IMR-90 (cell line): ENCODE data around the gene IGLL5. TPM values are rescaled to one million over a fixed set of nuclear protein-coding genes. Genes with fewer than 3 reads are reported as not detected.

Experiments used
- ATAC-seq: fragments of 200-7000 bp; cut with Tn5 transposase; 2 replicates; pipeline ENCODE4 v1.9.1; 2020; ENCODE audit warnings: low read depth, mild to moderate bottlenecking, moderate library complexity
- BruUV-seq: library from RNA; stranded (reverse); fragments of 400-500 nt; replicated peaks from 2 replicates; lab custom pipeline; 2021; lab: Mats Ljungman, UMichigan
- CTCF ChIA-PET: fragments of 300-600 bp; formaldehyde crosslinking; extraction: SDS; loops from one replicate; lab custom pipeline; 2021; ENCODE audit warnings: antibody characterized with exemption; lab: Yijun Ruan, JAX
- POLR2A ChIA-PET: fragments of 300-600 bp; sonication (Branson Sonifier 250); formaldehyde crosslinking; loops from one replicate; lab custom pipeline; 2022; ENCODE audit warnings: antibody characterized with exemption; ENCODE audit not compliant: unreplicated experiment; lab: Charles Lee
- DNase-seq: peaks from one replicate; pipeline ENCODE4 v3.0.0; 2013
- H2AFZ ChIP-seq: replicated peaks from 2 replicates; pipeline ENCODE3; 2013; ENCODE audit warnings: low read length, mild to moderate bottlenecking; ENCODE audit not compliant: poor library complexity
- H2AK5ac ChIP-seq: 2 replicates; pipeline ENCODE4 v1.6.1; 2013; ENCODE audit warnings: low read depth, low read length, inconsistent platforms
- H2AK9ac ChIP-seq: replicated peaks from 2 replicates; pipeline ENCODE3; 2013; ENCODE audit warnings: mild to moderate bottlenecking, low read depth, low read length, moderate library complexity; ENCODE audit not compliant: poor library complexity
- H2BK120ac ChIP-seq: 2 replicates; pipeline ENCODE4 v1.6.1; 2013; ENCODE audit warnings: low read depth, low read length, inconsistent platforms
- H2BK15ac ChIP-seq: 3 replicates; pipeline ENCODE4 v1.6.1; 2013; ENCODE audit warnings: low read depth, low read length, inconsistent platforms
- H2BK20ac ChIP-seq: 2 replicates; pipeline ENCODE4 v1.6.1; 2013; ENCODE audit warnings: low read depth, mild to moderate bottlenecking, inconsistent platforms, low read length, moderate library complexity
- H2BK5ac ChIP-seq: 2 replicates; pipeline ENCODE4 v1.6.1; 2013; ENCODE audit warnings: mild to moderate bottlenecking, low read depth, low read length, inconsistent platforms; ENCODE audit not compliant: poor library complexity, severe bottlenecking
- H3K14ac ChIP-seq: replicated peaks from 2 replicates; pipeline ENCODE4 v1.6.1; 2013; ENCODE audit warnings: low read depth, low read length, inconsistent platforms
- H3K18ac ChIP-seq: 2 replicates; pipeline ENCODE4 v1.6.1; 2013; ENCODE audit warnings: low read depth, low read length, control low read depth
- H3K23ac ChIP-seq: 2 replicates; pipeline ENCODE4 v1.6.1; 2013; ENCODE audit warnings: low read depth, low read length, inconsistent platforms
- H3K27ac ChIP-seq: 2 replicates; pipeline ENCODE4 v1.5.1; 2013; ENCODE audit warnings: mild to moderate bottlenecking, control low read depth, low read length; ENCODE audit not compliant: insufficient read depth
- H3K27me3 ChIP-seq: 2 replicates; pipeline ENCODE4 v1.6.1; 2013; ENCODE audit warnings: low read length; ENCODE audit not compliant: control insufficient read depth, insufficient read depth
- H3K36me3 ChIP-seq: 2 replicates; pipeline ENCODE4 v1.6.1; 2013; ENCODE audit warnings: low read length, mixed read lengths; ENCODE audit not compliant: control insufficient read depth, insufficient read depth
- H3K4ac ChIP-seq: 2 replicates; pipeline ENCODE4 v1.6.1; 2013; ENCODE audit warnings: low read depth, low read length, inconsistent platforms
- H3K4me1 ChIP-seq: 2 replicates; pipeline ENCODE4 v1.6.1; 2013; ENCODE audit warnings: low read length, mixed read lengths; ENCODE audit not compliant: control insufficient read depth, insufficient read depth
- H3K4me2 ChIP-seq: 2 replicates; pipeline ENCODE4 v1.6.1; 2013; ENCODE audit warnings: low read depth, mild to moderate bottlenecking, control low read depth, low read length, moderate library complexity
- H3K4me3 ChIP-seq: 2 replicates; pipeline ENCODE4 v1.5.1; 2013; ENCODE audit warnings: low read depth, mild to moderate bottlenecking, control low read depth, low read length, moderate library complexity; ENCODE audit not compliant: insufficient read depth
- H3K56ac ChIP-seq: 2 replicates; pipeline ENCODE4 v1.6.1; 2013; ENCODE audit warnings: low read length, inconsistent platforms; ENCODE audit not compliant: insufficient read depth; ENCODE audit errors: extremely low read depth
- H3K79me1 ChIP-seq, 2 experiments: 2 replicates each; pipeline ENCODE4 v1.6.1; 2013; ENCODE audit warnings: low read length in 2 of 2, inconsistent platforms in 1 of 2, low read depth in 1 of 2
- H3K9ac ChIP-seq: 2 replicates; pipeline ENCODE4 v1.6.1; 2013; ENCODE audit warnings: low read depth, low read length, control low read depth
- H3K9me1 ChIP-seq: 2 replicates; pipeline ENCODE4 v1.6.1; 2013; ENCODE audit warnings: low read length, inconsistent platforms; ENCODE audit not compliant: insufficient read depth
- H3K9me3 ChIP-seq: 2 replicates; pipeline ENCODE4 v1.6.1; 2013; ENCODE audit warnings: low read length; ENCODE audit not compliant: control insufficient read depth, insufficient read depth
- H4K20me1 ChIP-seq: 2 replicates; pipeline ENCODE4 v1.6.1; 2013; ENCODE audit warnings: low read length, inconsistent platforms; ENCODE audit not compliant: insufficient read depth
- H4K5ac ChIP-seq: 2 replicates; pipeline ENCODE4 v1.6.1; 2013; ENCODE audit warnings: mild to moderate bottlenecking, low read depth, low read length, control low read depth
- H4K8ac ChIP-seq, 2 experiments: 2 replicates each; pipeline ENCODE4 v1.6.1; 2013; ENCODE audit warnings: low read depth in 2 of 2, low read length in 2 of 2, control low read depth in 1 of 2, inconsistent platforms in 1 of 2
- H4K91ac ChIP-seq: 2 replicates; pipeline ENCODE4 v1.6.1; 2013; ENCODE audit warnings: low read depth, low read length, inconsistent platforms; ENCODE audit not compliant: insufficient read depth
- BHLHE40 ChIP-seq: fragments of 150-350 bp; IDR thresholded peaks from 2 replicates; pipeline ENCODE4 v1.6.1; 2016; ENCODE audit warnings: mild to moderate bottlenecking, low read depth, low read length
- CEBPB ChIP-seq: IDR thresholded peaks from 2 replicates; pipeline ENCODE4 v1.6.1; 2012; ENCODE audit warnings: low read depth, low read length, improper control_type of control experiment
- CHD1 ChIP-seq: IDR thresholded peaks from 2 replicates; pipeline ENCODE4 v1.6.1; 2012; ENCODE audit warnings: low read depth, low read length, improper control_type of control experiment
- FOS ChIP-seq: fragments of 150-350 bp; IDR thresholded peaks from 2 replicates; pipeline ENCODE4 v1.6.1; 2016; ENCODE audit warnings: low read depth, low read length
- MAFK ChIP-seq: IDR thresholded peaks from 2 replicates; pipeline ENCODE4 v1.6.1; 2012; ENCODE audit warnings: low read depth, low read length, improper control_type of control experiment
- MAZ ChIP-seq: IDR thresholded peaks from 2 replicates; pipeline ENCODE4 v1.6.1; 2012; ENCODE audit warnings: low read depth, mild to moderate bottlenecking, low read length, improper control_type of control experiment, moderate library complexity, borderline replicate concordance
- MXI1 ChIP-seq: IDR thresholded peaks from 2 replicates; pipeline ENCODE4 v1.6.1; 2012; ENCODE audit warnings: low read depth, mild to moderate bottlenecking, low read length, moderate library complexity, borderline replicate concordance
- NFE2L2 ChIP-seq: fragments of 150-350 bp; IDR thresholded peaks from 2 replicates; pipeline ENCODE4 v1.6.1; 2016; ENCODE audit warnings: low read depth, mild to moderate bottlenecking, low read length
- POLR2A ChIP-seq: IDR thresholded peaks from 2 replicates; pipeline ENCODE4 v1.6.1; 2012; ENCODE audit warnings: mild to moderate bottlenecking, low read depth, low read length
- RAD21 ChIP-seq: IDR thresholded peaks from 2 replicates; pipeline ENCODE4 v1.6.1; 2012; ENCODE audit warnings: low read length, improper control_type of control experiment
- RCOR1 ChIP-seq: IDR thresholded peaks from 2 replicates; pipeline ENCODE4 v1.6.1; 2012; ENCODE audit warnings: mild to moderate bottlenecking, low read length, improper control_type of control experiment; ENCODE audit not compliant: insufficient replicate concordance
- RFX5 ChIP-seq: IDR thresholded peaks from 2 replicates; pipeline ENCODE4 v1.8.0; 2012; ENCODE audit warnings: low read depth, mild to moderate bottlenecking, low read length, moderate library complexity
- WGBS, 2 experiments: methylation state at CpG; one replicate each; pipeline versions ENCODE4 v1.1.5 to v1.1.7; 2013; ENCODE audit warnings: missing lambda C conversion rate in 2 of 2; ENCODE audit not compliant: insufficient read length in 1 of 2; ENCODE audit errors: extremely low coverage in 2 of 2; 5-methylcytosine and 5-hydroxymethylcytosine counted together
- dilution Hi-C: fragments of 300-500 bp; cut with HindIII; formaldehyde crosslinking; loops from one replicate; pipeline ENCODE4 v1.14.3; 2018; ENCODE audit warnings: low sequenced_read_pairs; ENCODE audit not compliant: unreplicated experiment
- in situ Hi-C: fragments of 300-500 bp; cut with MboI; formaldehyde crosslinking; loops from 3 replicates; pipeline ENCODE4 v1.14.3; 2019; ENCODE audit warnings: low sequenced_read_pairs, inconsistent platforms, mixed read lengths
- intact Hi-C: fragments of 100-400 bp; cut with micrococcal nuclease; formaldehyde crosslinking; loops from 2 replicates; pipeline ENCODE4 v1.10.0; 2022
- polyA plus RNA-seq, 3 experiments: library from polyadenylated mRNA; depleted of rRNA; stranded (reverse); fragments of >200 nt; gene quantifications; 2 replicates each; pipeline ENCODE4 v1.2.3, GENCODE V29; 2012; ENCODE audit warnings: low replicate concordance in 1 of 3
- total RNA-seq: library from RNA; depleted of rRNA; stranded (reverse); fragments of >200 nt; gene quantifications from 2 replicates; pipeline ENCODE4 v1.2.3, GENCODE V29; 2012
- TF ChIP-seq, protein P1 (sequence below): conservative IDR thresholded peaks from 2 replicates; pipeline ENCODE4 v1.5.1; 2012; ENCODE audit warnings: mild to moderate bottlenecking, low read depth, low read length, improper control_type of control experiment
- TF ChIP-seq, protein P2 (sequence below): fragments of 150-350 bp; IDR thresholded peaks from 2 replicates; pipeline ENCODE4 v1.6.1; 2017; ENCODE audit warnings: mild to moderate bottlenecking, antibody characterized with exemption, low read length, low read depth
- TF ChIP-seq, protein P3 (sequence below): fragments of 150-350 bp; IDR thresholded peaks from 2 replicates; pipeline ENCODE4 v1.6.1; 2016; ENCODE audit warnings: low read depth, mild to moderate bottlenecking, low read length, moderate library complexity, borderline replicate concordance

The IGLL5 gene
- total and polyA plus RNA-seq, 2 of the 4 experiments (the other 2 are of a cell fraction) = not detected

DNA sequence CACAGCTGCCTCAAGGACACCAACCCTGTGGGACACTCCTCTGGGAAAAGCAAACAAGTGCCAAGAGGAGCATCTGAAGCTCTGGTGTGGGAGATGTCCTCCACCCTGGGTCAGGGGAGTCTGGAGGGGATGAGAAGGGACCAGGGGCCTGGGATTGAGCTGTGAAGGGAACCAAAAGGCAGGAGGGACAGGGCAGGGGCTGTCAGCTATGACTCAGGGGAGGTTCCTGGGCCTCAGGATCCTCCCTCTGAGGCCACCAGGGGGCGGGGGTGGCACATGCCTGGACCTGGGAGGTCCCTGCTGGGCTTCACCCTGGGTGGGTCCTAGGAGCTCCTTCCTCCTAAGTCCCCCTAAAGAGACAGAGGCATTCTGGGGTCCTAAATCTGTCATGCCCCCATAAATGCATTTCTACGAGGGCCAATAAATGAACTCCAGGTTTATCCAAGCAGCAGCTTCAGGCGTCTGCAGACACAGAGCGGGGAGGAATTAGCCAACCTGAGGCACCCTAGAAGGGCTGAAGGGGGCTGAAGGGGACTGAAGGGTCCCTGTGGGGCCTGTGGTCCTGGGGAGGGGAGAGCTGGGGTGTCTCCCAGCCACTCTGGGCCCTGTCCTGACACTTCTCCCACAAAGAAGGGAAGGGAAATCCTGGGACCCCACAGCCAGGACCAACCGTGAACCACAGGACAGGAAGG lies 31.9 kb upstream of the IGLL5 start:
- no peak overlapping the region for H3K23ac ChIP-seq
- BruUV-seq = no TSS peak
- H3K4me1 ChIP-seq = no peaks in the 10 kb centered on the region
- H3K27ac ChIP-seq = no peak overlapping the region
- no peak overlapping the region for H2BK5ac ChIP-seq
- no peak overlapping the region for H2BK120ac ChIP-seq
- no peak overlapping the region for H4K5ac ChIP-seq
- H4K8ac ChIP-seq = no peak overlapping the region
- H3K18ac ChIP-seq = no peak overlapping the region
- no peak overlapping the region for H2AK9ac ChIP-seq
- no peak overlapping the region for H3K14ac ChIP-seq
- H2AK5ac ChIP-seq = no peak overlapping the region
- dilution Hi-C loops (no loop called here), in situ Hi-C loops (loop anchor here (10.0 kb wide), 1 partner anchor 269 kb away; no protein-coding TSS in a partner anchor), intact Hi-C loops (no loop called here)
- peak; percentile 74 for ATAC-seq
- no peaks in the 10 kb centered on the region for H3K36me3 ChIP-seq
- no peaks in the 10 kb centered on the region for H4K20me1 ChIP-seq
- no peak overlapping the region for H2AFZ ChIP-seq
- CTCF ChIA-PET = interaction anchor here (1.2 kb wide), 1 partner anchor 28 kb away, joined by 4 read pairs; no protein-coding TSS in a partner anchor
- H3K9me1 ChIP-seq = no peaks in the 10 kb centered on the region
- peaks cover 10% of the 10 kb centered on the region for H3K27me3 ChIP-seq
- H2BK15ac ChIP-seq = no peak overlapping the region
- no peak overlapping the region for H3K4me2 ChIP-seq
- no peaks in the 10 kb centered on the region for H3K9me3 ChIP-seq
- H3K79me1 ChIP-seq = no peaks in the 10 kb centered on the region
- H2BK20ac ChIP-seq = no peak overlapping the region
- WGBS, 2 experiments = no CpG with 5 or more reads among the region's 5 CpGs
- H4K91ac ChIP-seq = no peak overlapping the region
- H3K4me3 ChIP-seq = no peak overlapping the region
- H3K9ac ChIP-seq = no peak overlapping the region
- no peak overlapping the region for H3K4ac ChIP-seq
- POLR2A ChIA-PET = no interaction called here
- no peak for DNase-seq
- H3K56ac ChIP-seq = no peak overlapping the region
- no peak for TF ChIP-seq MXI1
- no peak for TF ChIP-seq MAZ
- TF ChIP-seq RAD21 = peak; percentile 37; the same call in 1 of the 2 replicates
- TF ChIP-seq CHD1 = no peak
- TF ChIP-seq POLR2A = no peak
- TF ChIP-seq, protein P1, sequence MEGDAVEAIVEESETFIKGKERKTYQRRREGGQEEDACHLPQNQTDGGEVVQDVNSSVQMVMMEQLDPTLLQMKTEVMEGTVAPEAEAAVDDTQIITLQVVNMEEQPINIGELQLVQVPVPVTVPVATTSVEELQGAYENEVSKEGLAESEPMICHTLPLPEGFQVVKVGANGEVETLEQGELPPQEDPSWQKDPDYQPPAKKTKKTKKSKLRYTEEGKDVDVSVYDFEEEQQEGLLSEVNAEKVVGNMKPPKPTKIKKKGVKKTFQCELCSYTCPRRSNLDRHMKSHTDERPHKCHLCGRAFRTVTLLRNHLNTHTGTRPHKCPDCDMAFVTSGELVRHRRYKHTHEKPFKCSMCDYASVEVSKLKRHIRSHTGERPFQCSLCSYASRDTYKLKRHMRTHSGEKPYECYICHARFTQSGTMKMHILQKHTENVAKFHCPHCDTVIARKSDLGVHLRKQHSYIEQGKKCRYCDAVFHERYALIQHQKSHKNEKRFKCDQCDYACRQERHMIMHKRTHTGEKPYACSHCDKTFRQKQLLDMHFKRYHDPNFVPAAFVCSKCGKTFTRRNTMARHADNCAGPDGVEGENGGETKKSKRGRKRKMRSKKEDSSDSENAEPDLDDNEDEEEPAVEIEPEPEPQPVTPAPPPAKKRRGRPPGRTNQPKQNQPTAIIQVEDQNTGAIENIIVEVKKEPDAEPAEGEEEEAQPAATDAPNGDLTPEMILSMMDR = peak; percentile 46
- TF ChIP-seq FOS = no peak
- no peak for TF ChIP-seq NFE2L2
- TF ChIP-seq, protein P2, sequence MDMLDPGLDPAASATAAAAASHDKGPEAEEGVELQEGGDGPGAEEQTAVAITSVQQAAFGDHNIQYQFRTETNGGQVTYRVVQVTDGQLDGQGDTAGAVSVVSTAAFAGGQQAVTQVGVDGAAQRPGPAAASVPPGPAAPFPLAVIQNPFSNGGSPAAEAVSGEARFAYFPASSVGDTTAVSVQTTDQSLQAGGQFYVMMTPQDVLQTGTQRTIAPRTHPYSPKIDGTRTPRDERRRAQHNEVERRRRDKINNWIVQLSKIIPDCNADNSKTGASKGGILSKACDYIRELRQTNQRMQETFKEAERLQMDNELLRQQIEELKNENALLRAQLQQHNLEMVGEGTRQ = no peak
- TF ChIP-seq, protein P3, sequence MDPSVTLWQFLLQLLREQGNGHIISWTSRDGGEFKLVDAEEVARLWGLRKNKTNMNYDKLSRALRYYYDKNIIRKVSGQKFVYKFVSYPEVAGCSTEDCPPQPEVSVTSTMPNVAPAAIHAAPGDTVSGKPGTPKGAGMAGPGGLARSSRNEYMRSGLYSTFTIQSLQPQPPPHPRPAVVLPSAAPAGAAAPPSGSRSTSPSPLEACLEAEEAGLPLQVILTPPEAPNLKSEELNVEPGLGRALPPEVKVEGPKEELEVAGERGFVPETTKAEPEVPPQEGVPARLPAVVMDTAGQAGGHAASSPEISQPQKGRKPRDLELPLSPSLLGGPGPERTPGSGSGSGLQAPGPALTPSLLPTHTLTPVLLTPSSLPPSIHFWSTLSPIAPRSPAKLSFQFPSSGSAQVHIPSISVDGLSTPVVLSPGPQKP = no peak
- no peak for TF ChIP-seq RFX5
- no peak for TF ChIP-seq BHLHE40
- TF ChIP-seq CEBPB = no peak
- no peak for TF ChIP-seq RCOR1
- no peak for TF ChIP-seq MAFK
